Body of pancreas (tissue), 4 donors: Measurements from ENCODE around the gene UNC13C.

Experiments used
- POLR2A ChIP-seq, 3 donors: fragments of 450-650 bp; IDR thresholded peaks; one replicate each; pipeline ENCODE4 v1.6.1; 2016; ENCODE audit warnings: antibody characterized with exemption in 3 of 3, mild to moderate bottlenecking in 2 of 3
- TF ChIP-seq, protein P1 (sequence below), 7 experiments: fragments of 450-650 bp in 4 of 7; fragments of 200-600 bp in 3 of 7; sonication (generic) in 3 of 7; IDR thresholded peaks; one replicate each; pipeline ENCODE4 v1.5.1; 2016 to 2019; ENCODE audit warnings: antibody characterized with exemption in 7 of 7

DNA sequence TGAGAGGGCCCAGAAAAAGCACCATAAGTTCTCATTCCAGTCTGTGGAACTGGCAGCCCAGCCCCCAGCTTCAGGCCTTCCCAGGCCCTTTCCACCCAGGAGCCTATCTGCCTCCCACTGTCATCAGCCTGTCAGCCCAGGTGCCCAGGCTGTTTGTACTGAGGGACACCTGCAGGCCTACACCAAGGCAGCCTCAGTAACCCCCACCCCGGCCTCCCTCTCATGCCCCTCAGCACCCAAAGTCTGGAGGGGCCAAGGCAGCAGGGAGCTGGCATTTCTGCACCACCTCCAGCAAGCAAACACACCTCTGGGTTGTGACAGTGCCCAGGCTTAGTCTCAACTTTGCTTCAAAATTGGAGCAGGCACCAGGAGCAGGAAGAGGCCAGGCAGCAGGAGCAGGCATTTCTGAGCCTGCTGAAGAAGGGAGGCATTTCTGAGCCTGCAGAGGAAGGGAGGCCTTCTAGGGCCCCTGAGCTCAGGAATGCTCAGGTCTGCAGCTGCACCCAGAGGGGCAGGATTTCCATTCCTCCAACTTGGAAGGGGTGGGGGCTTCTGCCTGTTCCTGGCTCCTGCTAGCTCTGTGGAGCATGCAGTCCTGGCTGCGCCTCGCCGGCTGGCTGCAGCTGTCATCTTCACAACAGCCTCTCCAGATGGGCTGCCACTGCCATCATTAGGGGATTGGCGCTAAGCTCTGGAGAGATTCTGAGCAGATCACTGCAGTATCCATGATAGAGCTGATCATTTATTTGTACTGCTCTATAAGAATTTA is 396.1 kb downstream of the UNC13C start:
- no peak for TF ChIP-seq POLR2A (IDR thresholded peaks at IDR 0.05)
- TF ChIP-seq, protein P1, sequence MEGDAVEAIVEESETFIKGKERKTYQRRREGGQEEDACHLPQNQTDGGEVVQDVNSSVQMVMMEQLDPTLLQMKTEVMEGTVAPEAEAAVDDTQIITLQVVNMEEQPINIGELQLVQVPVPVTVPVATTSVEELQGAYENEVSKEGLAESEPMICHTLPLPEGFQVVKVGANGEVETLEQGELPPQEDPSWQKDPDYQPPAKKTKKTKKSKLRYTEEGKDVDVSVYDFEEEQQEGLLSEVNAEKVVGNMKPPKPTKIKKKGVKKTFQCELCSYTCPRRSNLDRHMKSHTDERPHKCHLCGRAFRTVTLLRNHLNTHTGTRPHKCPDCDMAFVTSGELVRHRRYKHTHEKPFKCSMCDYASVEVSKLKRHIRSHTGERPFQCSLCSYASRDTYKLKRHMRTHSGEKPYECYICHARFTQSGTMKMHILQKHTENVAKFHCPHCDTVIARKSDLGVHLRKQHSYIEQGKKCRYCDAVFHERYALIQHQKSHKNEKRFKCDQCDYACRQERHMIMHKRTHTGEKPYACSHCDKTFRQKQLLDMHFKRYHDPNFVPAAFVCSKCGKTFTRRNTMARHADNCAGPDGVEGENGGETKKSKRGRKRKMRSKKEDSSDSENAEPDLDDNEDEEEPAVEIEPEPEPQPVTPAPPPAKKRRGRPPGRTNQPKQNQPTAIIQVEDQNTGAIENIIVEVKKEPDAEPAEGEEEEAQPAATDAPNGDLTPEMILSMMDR (IDR thresholded peaks at IDR 0.05), result no peak
